Stomach (tissue), 9 donors: ENCODE measurements around the gene SLC17A5. TPM values are rescaled to one million over a fixed set of nuclear protein-coding genes. Genes with fewer than 3 reads are reported as not detected.
"Not testable (repeated sequence)": the region's sequence is repeated elsewhere in the genome, so short reads cannot be mapped to it uniquely, and the experiment has no call there.

Source experiments
- DNase-seq, 2 donors: peaks; one replicate each; pipeline versions ENCODE4 v3.0.0 to v3.0.0-alpha.2; 2013 to 2019
- H3K27ac ChIP-seq, 5 donors: fragments of 200-600 bp in 4 of 5; sonication (generic) in 4 of 5; one replicate each; pipeline ENCODE4 v1.5.1; 2013 to 2019; ENCODE audit warnings: mild to moderate bottlenecking in 1 of 5, moderate library complexity in 1 of 5
- H3K27me3 ChIP-seq, 3 donors: fragments of 200-600 bp; sonication (generic); one replicate each; pipeline ENCODE4 v1.5.1; 2017 to 2019; ENCODE audit warnings: mixed run types in 1 of 3
- H3K36me3 ChIP-seq, 4 donors: fragments of 200-600 bp; sonication (generic); 1 replicate in 3 of 4; 2 replicates in 1 of 4; pipeline ENCODE4 v1.5.1; 2016 to 2019
- H3K4me1 ChIP-seq, 4 donors: fragments of 200-600 bp; sonication (generic); one replicate each; pipeline ENCODE4 v1.5.1; 2016 to 2019
- H3K4me3 ChIP-seq, 4 donors: fragments of 200-600 bp; sonication (generic) in 3 of 4; one replicate each; pipeline ENCODE4 v1.5.1; 2016 to 2019; ENCODE audit warnings: mild to moderate bottlenecking in 1 of 4
- H3K9me3 ChIP-seq, 4 donors: fragments of 200-600 bp; sonication (generic); one replicate each; pipeline ENCODE4 v1.5.1; 2016 to 2019
- CTCF ChIP-seq, 7 experiments: fragments of 450-650 bp in 4 of 7; fragments of 200-600 bp in 3 of 7; sonication (generic) in 3 of 7; IDR thresholded peaks; one replicate each; pipeline ENCODE4 v1.5.1; 2016 to 2019; ENCODE audit warnings: antibody characterized with exemption in 7 of 7, control low read depth in 2 of 7, mild to moderate bottlenecking in 1 of 7
- EP300 ChIP-seq: sonication (generic); formaldehyde crosslinking; IDR thresholded peaks from one replicate; pipeline ENCODE4 v1.6.1; 2017; ENCODE audit warnings: antibody characterized with exemption
- POLR2A ChIP-seq, 4 donors: fragments of 450-650 bp; IDR thresholded peaks; one replicate each; pipeline ENCODE4 v1.6.1; 2016; ENCODE audit warnings: antibody characterized with exemption in 4 of 4, control low read depth in 2 of 4, mild to moderate bottlenecking in 1 of 4, moderate library complexity in 1 of 4
- POLR2AphosphoS5 ChIP-seq, 3 donors: sonication (generic); formaldehyde crosslinking; IDR thresholded peaks; one replicate each; pipeline ENCODE4 v1.6.1; 2016; ENCODE audit warnings: antibody characterized with exemption in 3 of 3
- WGBS, 5 donors: extraction: QIAGEN DNeasy Blood & Tissue Kit in 3 of 5; methylation state at CpG; one replicate each; pipeline versions ENCODE4 v1.1.5 to v1.1.7; 2013 to 2018; 5-methylcytosine and 5-hydroxymethylcytosine counted together
- intact Hi-C: fragments of 100-400 bp; cut with DNase I; formaldehyde crosslinking; loops from one replicate; pipeline ENCODE4 v1.15.1; 2023; ENCODE audit warnings: low total_unique reads
- polyA plus RNA-seq, 3 donors: library from polyadenylated mRNA; stranded (reverse); fragments of 200-250 nt; gene quantifications; one replicate each; pipeline ENCODE4 v1.2.3, GENCODE V29; 2013
- total RNA-seq, 5 donors: library from RNA; depleted of rRNA; stranded (reverse); fragments of >200 nt; gene quantifications; one replicate each; pipeline versions ENCODE4 v1.1.0 to v1.2.3, GENCODE V29; 2014 to 2016
- donor health status: healthy with polysubstance abuse.
- donor health status: Bipolar disorder and iron deficiency.
- donor health status: healthy.

SLC17A5 gene
- total and polyA plus RNA-seq, 8 donors, result 2.3 to 53.4 (median 8.8) TPM

- H3K27me3 ChIP-seq, result no peaks in the 10 kb centered on the region
- H3K4me1 ChIP-seq, result peaks cover 0 to 24% (median 9%) of the 10 kb centered on the region in 4 donors
- intact Hi-C loops, result no loop called here
- no peak overlapping the region for H3K27ac ChIP-seq
- TF ChIP-seq CTCF (IDR thresholded peaks at IDR 0.05) (no peak), POLR2AphosphoS5 (IDR thresholded peaks at IDR 0.05) (no peak)
- H3K36me3 ChIP-seq, result no peaks in the 10 kb centered on the region
- H3K4me3 ChIP-seq, result no peak overlapping the region
- no peaks in the 10 kb centered on the region for H3K9me3 ChIP-seq
- DNase-seq, result no peak
- 45 to 67% (median 48%) methylated on average over 2 of the region's 2 CpGs for WGBS, 5 donors
Observed at GRCh38 chr6:73562558-73562957, 91.2 kb downstream of the SLC17A5 start.

GRCh38 chr6:73560853-73561407 lies 92.9 kb downstream of the SLC17A5 start:
- H3K36me3 ChIP-seq, result no peaks in the 10 kb centered on the region
- no peak for DNase-seq

GRCh38 chr6:73560182-73560732 lies 93.5 kb downstream of the SLC17A5 start:
- H3K4me3 ChIP-seq, result no peak overlapping the region
- intact Hi-C loops, result no loop called here
- peaks cover 0 to 13% (median 3%) of the 10 kb centered on the region in 4 donors for H3K4me1 ChIP-seq
- H3K27me3 ChIP-seq, result no peaks in the 10 kb centered on the region
- DNase-seq, result peak in 1 of 2 donors; percentile 52
- 38 to 55% (median 49%) methylated on average over 8 of the region's 8 CpGs for WGBS, 5 donors
- no peaks in the 10 kb centered on the region for H3K36me3 ChIP-seq
- TF ChIP-seq POLR2A (IDR thresholded peaks at IDR 0.05), result no peak
- TF ChIP-seq CTCF (IDR thresholded peaks at IDR 0.05), result no peak
- TF ChIP-seq EP300, result no peak
- TF ChIP-seq POLR2AphosphoS5 (IDR thresholded peaks at IDR 0.05), result no peak
- H3K9me3 ChIP-seq, result no peaks in the 10 kb centered on the region
- no peak overlapping the region for H3K27ac ChIP-seq

More at GRCh38 chr6:73560853-73561407, 92.9 kb downstream of the SLC17A5 start:
- 65 to 84% (median 69%) methylated on average over 9 of the region's 9 CpGs for WGBS, 5 donors
- TF ChIP-seq CTCF (IDR thresholded peaks at IDR 0.05) (no peak), POLR2AphosphoS5 (IDR thresholded peaks at IDR 0.05) (no peak), EP300 (no peak), POLR2A (IDR thresholded peaks at IDR 0.05) (no peak)
- Histone ChIP-seq H3K27ac (no peak overlapping the region), H3K27me3 (no peaks in the 10 kb centered on the region), H3K4me1 (peaks cover 0 to 13% (median 3%) of the 10 kb centered on the region in 4 donors), H3K4me3 (no peak overlapping the region), H3K9me3 (no peaks in the 10 kb centered on the region)
- intact Hi-C loops, result no loop called here

GRCh38 chr6:73559399-73559794 lies 94.4 kb downstream of the SLC17A5 start:
- H3K27me3 ChIP-seq, DNase-seq, intact Hi-C loops, H3K9me3 ChIP-seq, H3K36me3 ChIP-seq, H3K4me3 ChIP-seq, H3K27ac ChIP-seq: not testable (repeated sequence)
- H3K4me1 ChIP-seq, result peaks cover 0 to 13% (median 3%) of the 10 kb centered on the region in 4 donors
- WGBS, 5 donors, result 97 to 100% (median 98%) methylated on average over 12 of the region's 12 CpGs
